Stimulated activated CD4-positive, alpha-beta T cell treated with anti-CD3 and anti-CD28 coated beads, Interleukin-1b, Interleukin-23, amount 100 ng/mL, for 48 hours (primary cell): Measurements from ENCODE around the gene TSPAN6.

Experiments used
- DNase-seq: peaks from one replicate; pipeline ENCODE4 v3.0.0-alpha.2; 2020

The TSPAN6 gene, protein sequence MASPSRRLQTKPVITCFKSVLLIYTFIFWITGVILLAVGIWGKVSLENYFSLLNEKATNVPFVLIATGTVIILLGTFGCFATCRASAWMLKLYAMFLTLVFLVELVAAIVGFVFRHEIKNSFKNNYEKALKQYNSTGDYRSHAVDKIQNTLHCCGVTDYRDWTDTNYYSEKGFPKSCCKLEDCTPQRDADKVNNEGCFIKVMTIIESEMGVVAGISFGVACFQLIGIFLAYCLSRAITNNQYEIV

GRCh38 chrX:100636321-100636991, at the start of gene TSPAN6:
TSPAN6 (minus strand) TSS chrX:100636806; CDS start chrX:100636694, 112 bp downstream.
- peak; percentile 76 for DNase-seq

GRCh38 chrX:100685997-100686305, 49.3 kb upstream of the TSPAN6 start:
- DNase-seq, result no peak

GRCh38 chrX:100685284-100685996, 48.8 kb upstream of the TSPAN6 start:
- peak; percentile 62 for DNase-seq

DNA sequence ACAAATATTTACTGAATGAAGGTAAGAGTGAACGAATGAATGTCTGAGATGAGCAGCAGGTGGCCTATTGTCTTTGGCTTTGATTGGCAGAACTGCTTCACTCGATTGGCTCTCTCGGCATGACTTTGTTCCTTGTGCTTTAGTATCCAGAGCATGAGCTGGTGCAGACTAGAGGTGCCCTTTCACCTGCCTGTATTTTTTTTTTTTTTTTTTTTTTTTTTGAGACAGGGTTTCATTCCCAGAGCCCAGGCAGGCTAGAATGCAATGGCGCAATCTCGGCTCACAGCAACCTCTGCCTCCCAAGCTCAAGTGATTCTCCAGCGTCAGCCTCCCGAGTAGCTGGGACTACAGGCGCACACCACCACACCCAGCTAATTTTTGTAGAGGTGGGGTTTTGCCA, 46.3 kb upstream of the TSPAN6 start:
- no peak for DNase-seq

- DNase-seq, result no peak
These were observed 45.0 kb upstream of the TSPAN6 start for GRCh38 chrX:100681599-100681998.

GRCh38 chrX:100680756-100681155, 44.1 kb upstream of the TSPAN6 start:
- no peak for DNase-seq

DNA sequence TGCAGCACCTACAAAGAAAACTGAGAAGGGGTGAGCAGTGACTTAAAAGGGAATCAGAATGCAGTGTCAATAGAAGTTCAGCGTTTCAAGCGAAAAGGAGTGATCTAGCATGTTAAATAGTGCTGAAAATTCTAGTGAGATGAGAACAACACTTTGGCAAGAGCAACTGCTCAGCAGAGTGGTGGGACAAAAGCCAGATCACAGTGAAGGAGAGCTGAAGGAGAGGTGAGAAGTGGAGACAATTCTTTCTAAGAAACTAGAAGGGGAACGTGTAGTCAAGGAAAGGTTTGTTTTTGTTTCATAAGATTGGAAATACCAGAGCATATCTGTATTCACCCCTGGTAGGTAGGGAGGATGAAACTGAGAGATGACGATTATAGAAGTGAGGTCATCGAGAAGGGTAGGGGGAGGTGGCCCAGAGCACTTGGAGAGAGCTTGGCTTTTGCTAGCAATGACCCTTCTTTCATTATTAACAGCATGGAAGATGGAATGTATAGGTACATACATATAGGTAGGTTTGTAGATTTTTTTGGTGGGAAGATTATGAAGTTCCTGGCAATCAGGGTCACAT, 41.1 kb upstream of the TSPAN6 start:
- DNase-seq, result no peak

- no peak for DNase-seq
These were observed 38.1 kb upstream of the TSPAN6 start for GRCh38 chrX:100674705-100675104.

DNA sequence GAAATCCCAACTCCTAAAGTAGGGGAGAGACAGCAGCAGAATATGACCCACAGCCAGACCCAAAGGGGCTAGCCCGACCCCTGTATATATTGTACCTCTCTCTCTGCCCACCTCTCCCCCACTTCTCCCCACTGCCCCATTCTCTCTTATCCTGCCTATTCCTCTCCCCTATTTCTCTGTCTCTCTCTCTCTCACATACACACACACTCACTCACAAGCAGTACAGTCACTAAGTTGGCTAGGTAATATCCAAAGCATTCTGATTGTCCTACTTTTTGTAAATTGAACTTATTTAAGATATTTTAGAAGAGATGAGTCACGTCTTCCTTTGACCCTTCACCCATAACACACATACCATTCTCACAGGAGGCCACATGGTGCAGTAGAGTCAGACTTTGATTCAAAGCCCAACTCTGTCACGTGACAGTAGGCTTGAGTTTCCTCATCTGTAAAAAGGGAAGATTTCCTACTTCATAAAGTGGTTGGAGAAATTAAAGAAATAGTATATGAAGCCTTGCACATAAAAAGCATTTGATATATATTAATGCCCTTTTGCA, 36.9 kb upstream of the TSPAN6 start:
- no peak for DNase-seq

DNA sequence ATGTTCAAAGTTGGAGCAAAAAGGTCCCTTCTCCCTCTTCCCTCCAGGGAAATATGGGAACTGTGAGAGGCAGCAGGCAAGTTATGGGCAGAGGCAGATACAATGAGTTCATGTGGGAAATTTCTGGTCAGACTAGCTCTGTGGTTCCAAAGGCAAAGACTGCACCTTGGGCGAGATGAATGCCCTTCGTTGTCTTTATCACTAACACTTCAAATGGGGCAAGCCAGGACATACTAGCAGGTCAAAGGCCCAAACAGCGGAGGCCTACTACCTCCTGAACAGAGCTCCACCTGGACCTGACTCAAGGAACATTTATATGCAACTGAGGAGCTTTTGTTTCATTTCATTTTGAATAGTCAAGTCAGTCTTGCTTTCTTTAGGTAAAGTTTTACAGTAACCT, 36.4 kb upstream of the TSPAN6 start:
- no peak for DNase-seq

- no peak for DNase-seq
These were observed 27.0 kb upstream of the TSPAN6 start for GRCh38 chrX:100663642-100664041.

DNA sequence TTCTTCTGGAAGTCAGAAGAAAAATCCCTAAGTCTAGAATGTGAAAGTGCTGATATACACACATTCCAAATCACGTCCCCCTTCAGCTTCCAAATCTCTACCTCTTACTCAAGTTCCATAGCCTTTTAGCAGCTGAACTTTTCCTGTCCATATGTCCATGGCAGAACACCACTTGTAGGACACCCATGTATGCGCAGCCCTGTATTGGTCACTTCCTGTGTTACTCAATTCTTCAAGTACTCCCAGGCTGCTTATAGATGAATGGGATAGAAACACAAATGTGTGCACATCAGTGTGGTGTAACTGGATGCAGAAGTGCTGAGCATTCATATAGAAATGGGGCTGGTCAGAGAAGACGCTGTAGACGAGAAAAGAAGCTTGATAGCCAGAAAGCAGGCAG, 26.2 kb upstream of the TSPAN6 start:
- no peak for DNase-seq

- DNase-seq, result no peak
These were observed 25.6 kb upstream of the TSPAN6 start for GRCh38 chrX:100662170-100662569.

DNA sequence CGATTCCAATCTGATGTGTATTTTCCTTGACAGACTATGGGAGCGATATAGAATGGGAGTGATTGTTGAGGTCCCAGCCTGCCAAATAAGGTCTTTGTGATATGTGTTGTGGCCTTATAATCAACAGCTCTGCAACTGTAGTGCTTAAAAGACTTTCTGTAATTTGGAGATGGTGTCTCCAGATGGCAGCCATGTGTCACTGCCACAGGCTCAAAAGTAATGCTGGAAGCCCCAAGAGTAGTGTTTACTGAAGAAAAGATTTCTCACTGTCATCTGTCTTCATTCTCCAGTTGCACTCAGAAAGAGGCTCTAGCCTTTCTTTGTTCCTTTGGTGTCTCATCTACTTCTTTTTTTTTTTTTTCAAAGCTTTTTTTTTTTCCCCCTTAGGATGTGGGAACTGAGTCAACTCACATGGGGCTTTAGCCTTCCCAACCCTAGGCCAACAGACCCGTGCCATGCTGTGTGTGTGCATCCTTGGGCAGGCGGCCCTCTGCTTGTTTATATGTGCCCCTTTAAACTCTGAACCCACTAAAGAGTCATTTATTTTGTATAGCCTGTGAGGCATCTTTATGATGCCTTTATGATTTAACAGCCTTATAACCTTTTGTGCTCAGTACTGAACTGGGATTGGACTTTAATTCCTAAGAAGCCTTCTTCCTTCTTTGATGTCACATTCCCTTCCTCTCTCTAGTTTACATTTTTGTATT, 23.0 kb upstream of the TSPAN6 start:
- no peak for DNase-seq

GRCh38 chrX:100658941-100659381, 22.4 kb upstream of the TSPAN6 start:
- no peak for DNase-seq

DNA sequence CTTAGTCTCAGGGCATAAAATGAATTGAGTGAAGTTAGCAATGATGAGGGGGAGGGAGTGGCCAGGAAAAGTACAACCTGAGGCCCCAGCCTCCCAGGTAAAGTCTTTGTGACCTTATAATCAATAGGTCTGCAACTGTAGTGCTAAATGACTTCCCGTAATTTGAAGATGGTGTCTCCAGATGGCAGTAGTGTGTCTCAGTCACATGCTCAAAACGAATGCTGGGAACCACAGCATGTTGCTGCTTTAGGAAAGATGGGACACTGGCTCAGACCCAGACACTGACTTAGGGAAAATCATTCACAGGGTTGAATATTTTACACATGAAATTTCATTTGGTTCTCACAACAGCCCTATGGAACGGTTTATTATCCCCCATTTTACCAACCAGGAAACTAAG, 17.7 kb upstream of the TSPAN6 start:
- no peak for DNase-seq

GRCh38 chrX:100652266-100652665, 15.7 kb upstream of the TSPAN6 start:
- DNase-seq, result no peak

DNA sequence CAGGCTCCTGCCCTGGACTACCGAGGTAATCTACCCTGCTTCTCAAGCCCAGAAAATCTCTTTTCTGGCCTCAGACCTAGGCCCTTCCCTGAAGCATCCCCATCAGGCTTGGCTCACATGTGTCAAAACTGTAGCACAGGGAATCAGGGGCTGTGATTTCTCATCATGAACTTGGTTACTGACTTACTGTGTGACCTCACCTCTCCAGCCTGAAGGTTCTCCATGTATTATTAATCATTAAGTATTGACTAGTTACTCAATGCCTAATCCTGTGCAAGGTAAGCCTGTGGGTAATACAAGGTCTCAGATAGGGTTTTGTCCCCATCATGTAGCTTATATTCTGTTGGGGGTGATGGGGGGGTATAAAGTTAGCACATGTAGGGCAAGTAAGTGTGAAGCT, 14.2 kb upstream of the TSPAN6 start:
- DNase-seq, result no peak

GRCh38 chrX:100649550-100650356, 13.1 kb upstream of the TSPAN6 start:
- no peak for DNase-seq

DNA sequence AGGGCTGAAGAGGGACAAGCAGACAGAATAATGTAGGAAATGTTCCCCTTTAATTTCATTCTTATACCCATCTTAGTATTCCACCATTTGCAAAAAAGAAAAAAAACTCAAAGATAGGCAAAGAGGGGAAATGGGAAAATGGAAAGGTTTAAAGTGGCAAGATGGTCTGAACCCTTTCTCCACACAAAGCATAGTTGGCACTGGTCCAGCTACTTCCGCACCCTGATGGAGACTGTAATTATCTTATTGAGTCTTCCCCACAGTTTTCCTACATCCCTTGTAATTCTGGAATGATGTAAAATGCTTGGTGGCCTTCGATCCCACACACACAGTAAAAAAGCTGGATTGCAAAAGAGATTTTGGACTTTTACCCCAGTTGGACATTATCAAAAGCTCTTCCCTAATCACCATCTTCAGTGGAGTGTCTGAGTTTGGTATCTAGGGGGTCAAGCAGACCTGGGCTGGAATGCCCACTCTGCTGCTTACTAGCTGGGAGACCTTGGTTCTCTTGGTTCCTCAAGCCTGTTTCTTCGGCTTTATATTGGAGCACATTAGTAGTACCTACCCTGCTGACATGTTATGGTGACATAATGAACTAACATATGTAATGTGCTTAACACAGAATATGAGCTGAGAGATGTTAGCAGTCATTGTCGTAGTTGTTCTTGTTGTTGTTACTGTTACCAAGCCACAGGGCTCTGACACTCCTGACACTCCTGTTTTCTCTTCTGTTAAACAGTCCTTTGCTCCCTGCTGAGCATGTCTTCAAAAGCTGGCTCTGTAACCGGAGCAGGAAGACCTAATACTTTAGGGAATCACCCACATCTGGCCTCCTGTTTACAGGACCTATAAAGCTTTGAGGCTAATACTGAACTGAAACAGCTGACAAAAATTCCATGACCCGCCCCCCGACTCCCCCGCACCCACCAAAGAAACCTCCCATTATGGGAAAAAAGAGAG, 12.1 kb upstream of the TSPAN6 start:
- no peak for DNase-seq

DNA sequence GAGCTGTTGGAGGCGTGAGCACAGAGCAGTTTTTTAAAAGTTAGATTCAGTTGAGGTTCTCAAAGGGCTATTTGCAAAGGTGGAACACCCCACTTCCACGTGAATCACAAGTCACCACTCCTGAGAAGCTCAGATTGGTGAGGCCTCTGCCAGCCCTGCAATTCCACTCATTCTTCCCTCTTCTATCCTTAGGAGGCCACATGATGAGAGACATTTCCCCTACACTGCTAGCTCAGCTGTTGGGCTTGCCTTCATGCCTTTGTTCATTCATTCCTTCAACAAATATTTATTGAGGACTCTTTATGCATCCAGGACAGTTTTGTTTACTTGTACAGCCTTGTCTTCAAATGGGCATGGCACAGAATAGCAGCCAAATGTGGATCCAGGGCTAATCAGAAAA, 11.1 kb upstream of the TSPAN6 start:
- DNase-seq, result no peak
